Mesendoderm (in vitro differentiated cells): Measurements from ENCODE around the gene AKT2.

Experiments
- DNase-seq: peaks from one replicate; pipeline ENCODE4 v3.0.0; 2013
- H2AK5ac ChIP-seq: 2 replicates; pipeline ENCODE4 v1.6.1; 2013; ENCODE audit warnings: low read length, inconsistent platforms
- H2BK120ac ChIP-seq: 2 replicates; pipeline ENCODE4 v1.6.1; 2013; ENCODE audit warnings: low read depth, mild to moderate bottlenecking, low read length, moderate library complexity, mixed read lengths
- H2BK15ac ChIP-seq: replicated peaks from 2 replicates; pipeline ENCODE4 v1.6.1; 2013; ENCODE audit warnings: low read depth, mild to moderate bottlenecking, moderate library complexity
- H2BK5ac ChIP-seq: 2 replicates; pipeline ENCODE4 v1.6.1; 2013; ENCODE audit warnings: low read length, inconsistent platforms
- H3K18ac ChIP-seq: 2 replicates; pipeline ENCODE4 v1.6.1; 2013; ENCODE audit warnings: mild to moderate bottlenecking, low read length, mixed read lengths
- H3K23ac ChIP-seq: one replicate; pipeline ENCODE4 v1.6.1; 2013; ENCODE audit warnings: low read length
- H3K27ac ChIP-seq: 2 replicates; pipeline ENCODE4 v1.5.1; 2013; ENCODE audit warnings: low read depth, mild to moderate bottlenecking, inconsistent platforms, low read length, moderate library complexity
- H3K27me3 ChIP-seq: 2 replicates; pipeline ENCODE4 v1.6.1; 2013; ENCODE audit warnings: low read length, control low read depth, mild to moderate bottlenecking, inconsistent platforms; ENCODE audit not compliant: insufficient read depth, poor library complexity
- H3K36me3 ChIP-seq: 2 replicates; pipeline ENCODE4 v1.6.1; 2013; ENCODE audit warnings: low read length, inconsistent platforms; ENCODE audit not compliant: control insufficient read depth, insufficient read depth
- H3K4ac ChIP-seq: one replicate; pipeline ENCODE4 v1.6.1; 2013; ENCODE audit warnings: low read depth, mild to moderate bottlenecking, low read length, moderate library complexity
- H3K4me1 ChIP-seq: 2 replicates; pipeline ENCODE4 v1.6.1; 2013; ENCODE audit warnings: low read depth, low read length, inconsistent platforms; ENCODE audit not compliant: control insufficient read depth
- H3K4me2 ChIP-seq: 2 replicates; pipeline ENCODE4 v1.6.1; 2013; ENCODE audit warnings: low read length
- H3K4me3 ChIP-seq: 2 replicates; pipeline ENCODE4 v1.5.1; 2013; ENCODE audit warnings: mild to moderate bottlenecking, low read length
- H3K56ac ChIP-seq: one replicate; pipeline ENCODE4 v1.6.1; 2013; ENCODE audit warnings: low read length
- H3K79me1 ChIP-seq: 2 replicates; pipeline ENCODE4 v1.6.1; 2013; ENCODE audit warnings: low read length, inconsistent platforms
- H3K79me2 ChIP-seq: 2 replicates; pipeline ENCODE4 v1.6.1; 2013; ENCODE audit warnings: mild to moderate bottlenecking, low read length; ENCODE audit not compliant: control insufficient read depth, insufficient read depth
- H3K9ac ChIP-seq: 2 replicates; pipeline ENCODE4 v1.6.1; 2013; ENCODE audit warnings: low read length, inconsistent platforms
- H4K5ac ChIP-seq: one replicate; pipeline ENCODE4 v1.6.1; 2013; ENCODE audit warnings: low read length
- H4K8ac ChIP-seq: one replicate; pipeline ENCODE4 v1.6.1; 2013; ENCODE audit warnings: low read depth, mild to moderate bottlenecking, control low read depth, low read length, moderate library complexity
- WGBS: extraction: QIAGEN DNeasy Blood & Tissue Kit; methylation state at CpG from one replicate; pipeline ENCODE4 v1.1.7; 2013; ENCODE audit warnings: low lambda C conversion rate, missing lambda C conversion rate; ENCODE audit not compliant: insufficient coverage; ENCODE audit errors: extremely low coverage; 5-methylcytosine and 5-hydroxymethylcytosine counted together

AKT2 gene

DNA sequence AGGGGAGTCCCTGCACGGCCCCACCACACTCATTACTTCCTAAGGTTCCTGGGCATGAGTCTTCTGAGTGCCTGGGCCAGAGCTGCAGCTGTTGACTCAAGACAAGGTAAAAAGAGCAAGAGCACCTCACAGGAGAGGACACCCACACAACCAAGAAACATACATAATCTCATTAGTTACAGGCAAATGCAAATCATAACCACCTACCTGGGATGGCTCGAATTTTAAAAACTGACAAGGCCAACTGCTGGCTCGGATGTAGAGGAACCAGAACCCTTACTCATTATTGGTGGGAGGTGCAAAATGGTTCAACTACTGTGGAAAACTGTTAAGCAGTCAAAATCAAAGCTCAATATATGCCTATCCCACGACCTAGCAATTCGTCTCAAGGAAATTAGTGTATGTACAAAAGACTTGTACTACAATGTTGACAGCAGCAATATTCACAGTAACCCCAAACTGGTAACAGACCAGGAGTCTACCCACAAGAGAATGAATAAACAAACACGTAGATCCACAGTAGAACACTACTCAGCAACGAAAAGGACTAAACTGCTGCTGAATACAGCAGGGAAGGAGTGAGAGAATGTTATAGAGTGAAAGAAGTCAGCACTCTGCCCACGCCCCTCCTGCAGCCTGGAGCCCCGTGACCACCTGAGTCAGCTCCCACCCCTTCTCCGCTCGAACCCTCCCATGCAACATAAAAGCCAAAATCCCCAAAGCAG, 15.8 kb downstream of the AKT2 start:
- Histone ChIP-seq H3K36me3 (no peaks in the 10 kb centered on the region), H3K27me3 (no peaks in the 10 kb centered on the region), H3K9ac (no peak overlapping the region), H3K56ac (no peak overlapping the region), H3K23ac (no peak overlapping the region), H2AK5ac (no peak overlapping the region), H3K79me2 (peaks cover 26% of the 10 kb centered on the region), H4K5ac (no peak overlapping the region), H2BK5ac (no peak overlapping the region), H3K18ac (no peak overlapping the region), H4K8ac (no peak overlapping the region), H3K27ac (no peak overlapping the region), H3K4ac (no peak overlapping the region), H3K4me1 (no peaks in the 10 kb centered on the region), H2BK120ac (no peak overlapping the region), H3K79me1 (peaks cover 44% of the 10 kb centered on the region), H3K4me3 (no peak overlapping the region), H2BK15ac (no peak overlapping the region), H3K4me2 (no peak overlapping the region)
- no CpG with 5 or more reads among the region's 11 CpGs for WGBS
- DNase-seq: no peak

DNA sequence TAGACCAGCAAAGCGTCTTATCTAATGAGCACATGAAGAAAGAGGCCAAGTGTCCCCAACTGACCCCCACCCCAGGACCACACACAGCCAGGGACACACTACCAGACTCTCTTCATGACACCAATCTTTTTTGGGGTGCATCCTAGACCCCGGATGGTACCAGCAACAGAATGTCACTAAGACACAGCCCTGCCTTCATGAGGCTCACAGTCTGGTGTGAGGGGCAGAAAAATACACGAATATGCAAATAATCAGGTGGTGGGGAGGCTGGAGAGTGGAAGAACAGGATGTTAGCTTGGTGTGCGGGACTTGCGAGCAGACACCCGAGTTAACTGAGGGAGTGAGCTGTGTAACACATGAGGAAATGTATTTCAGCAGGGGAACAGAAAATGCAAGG, 17.5 kb downstream of the AKT2 start:
- peaks cover 35% of the 10 kb centered on the region for H3K79me1 ChIP-seq
- H3K18ac ChIP-seq: no peak overlapping the region
- H3K36me3 ChIP-seq: no peaks in the 10 kb centered on the region
- no CpG with 5 or more reads among the region's 6 CpGs for WGBS
- no peaks in the 10 kb centered on the region for H3K4me1 ChIP-seq
- no peak overlapping the region for H3K4me2 ChIP-seq
- no peak overlapping the region for H3K23ac ChIP-seq
- no peak overlapping the region for H3K9ac ChIP-seq
- no peak overlapping the region for H2BK120ac ChIP-seq
- H3K79me2 ChIP-seq: peaks cover 19% of the 10 kb centered on the region
- no peak overlapping the region for H3K4me3 ChIP-seq
- H2AK5ac ChIP-seq: no peak overlapping the region
- H4K8ac ChIP-seq: no peak overlapping the region
- H4K5ac ChIP-seq: no peak overlapping the region
- H3K56ac ChIP-seq: no peak overlapping the region
- no peak for DNase-seq
- no peak overlapping the region for H3K4ac ChIP-seq
- H3K27me3 ChIP-seq: no peaks in the 10 kb centered on the region
- H2BK5ac ChIP-seq: no peak overlapping the region
- no peak overlapping the region for H2BK15ac ChIP-seq
- H3K27ac ChIP-seq: no peak overlapping the region

DNA sequence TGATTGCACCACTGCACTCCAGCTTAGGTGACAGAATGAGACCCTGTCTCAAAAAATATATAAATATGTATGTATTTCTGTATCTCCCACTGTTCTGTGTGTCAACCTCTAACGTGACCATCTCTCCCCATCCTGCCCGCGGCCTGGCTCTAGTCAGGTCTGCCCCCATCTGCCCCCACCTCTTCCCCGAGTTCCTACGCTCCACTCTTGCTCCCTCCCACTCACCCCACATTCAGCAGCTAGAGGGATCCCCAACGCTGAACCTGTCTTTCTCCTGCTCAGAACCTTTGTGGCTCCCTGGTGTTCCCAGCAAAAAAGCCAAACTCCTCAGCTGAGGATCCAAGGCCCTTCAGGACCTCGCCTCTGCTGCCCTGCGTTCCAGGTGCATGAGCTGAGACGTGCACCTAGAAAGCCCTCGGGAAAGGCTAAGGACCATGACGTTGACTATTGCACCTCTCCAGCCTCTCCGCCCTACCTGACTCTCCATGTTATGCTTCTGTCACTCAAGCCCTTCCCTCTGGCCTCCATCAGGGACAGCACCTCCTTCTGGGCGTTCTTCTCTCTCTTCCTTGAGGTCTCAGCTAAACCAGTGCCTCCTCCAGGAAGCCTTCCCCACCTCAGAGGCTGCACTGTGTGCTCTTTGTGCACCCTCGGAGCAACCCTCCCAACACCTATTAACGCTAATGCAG, 18.1 kb downstream of the AKT2 start:
- Histone ChIP-seq H3K4me3 (no peak overlapping the region), H3K18ac (no peak overlapping the region), H3K23ac (no peak overlapping the region), H3K36me3 (no peaks in the 10 kb centered on the region), H3K27ac (no peak overlapping the region), H3K4ac (no peak overlapping the region), H2BK120ac (no peak overlapping the region), H3K9ac (no peak overlapping the region), H3K4me2 (no peak overlapping the region), H2AK5ac (no peak overlapping the region), H4K5ac (no peak overlapping the region), H3K56ac (no peak overlapping the region), H3K79me2 (peaks cover 14% of the 10 kb centered on the region), H2BK5ac (no peak overlapping the region), H3K79me1 (peaks cover 35% of the 10 kb centered on the region), H3K4me1 (no peaks in the 10 kb centered on the region), H4K8ac (no peak overlapping the region), H3K27me3 (no peaks in the 10 kb centered on the region), H2BK15ac (no peak overlapping the region)
- peak; percentile 30 for DNase-seq
- WGBS: no CpG with 5 or more reads among the region's 15 CpGs

DNA sequence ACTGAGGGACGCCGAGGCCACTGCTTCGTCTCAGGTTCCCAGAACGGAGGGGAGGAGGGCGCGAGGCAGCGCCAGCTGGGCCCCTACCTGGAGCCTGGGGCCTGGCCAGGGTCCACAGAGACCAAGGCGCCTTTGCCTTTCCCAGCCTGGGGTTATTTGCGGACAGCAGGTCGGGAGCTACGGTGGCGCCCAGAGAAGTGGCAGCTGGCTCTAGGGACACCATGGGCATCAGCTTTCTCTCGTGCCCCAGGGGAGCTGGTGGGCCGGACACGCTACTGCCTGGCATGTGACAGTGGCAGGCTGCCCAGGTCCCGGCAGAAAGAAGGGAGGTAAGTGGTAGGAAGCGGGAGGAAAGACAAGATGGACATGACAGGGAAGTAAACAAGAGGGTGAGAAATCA, 19.0 kb downstream of the AKT2 start:
- peaks cover 9% of the 10 kb centered on the region for H3K79me2 ChIP-seq
- no peak overlapping the region for H4K8ac ChIP-seq
- no peak overlapping the region for H2BK5ac ChIP-seq
- no peaks in the 10 kb centered on the region for H3K4me1 ChIP-seq
- no CpG with 5 or more reads among the region's 17 CpGs for WGBS
- H4K5ac ChIP-seq: no peak overlapping the region
- peaks cover 31% of the 10 kb centered on the region for H3K79me1 ChIP-seq
- no peak overlapping the region for H3K27ac ChIP-seq
- H3K4me2 ChIP-seq: no peak overlapping the region
- no peak overlapping the region for H2BK15ac ChIP-seq
- H3K56ac ChIP-seq: no peak overlapping the region
- DNase-seq: no peak
- H2AK5ac ChIP-seq: no peak overlapping the region
- no peak overlapping the region for H2BK120ac ChIP-seq
- H3K4me3 ChIP-seq: no peak overlapping the region
- no peak overlapping the region for H3K4ac ChIP-seq
- H3K23ac ChIP-seq: no peak overlapping the region
- H3K27me3 ChIP-seq: no peaks in the 10 kb centered on the region
- H3K36me3 ChIP-seq: no peaks in the 10 kb centered on the region
- H3K18ac ChIP-seq: no peak overlapping the region
- H3K9ac ChIP-seq: no peak overlapping the region

DNA sequence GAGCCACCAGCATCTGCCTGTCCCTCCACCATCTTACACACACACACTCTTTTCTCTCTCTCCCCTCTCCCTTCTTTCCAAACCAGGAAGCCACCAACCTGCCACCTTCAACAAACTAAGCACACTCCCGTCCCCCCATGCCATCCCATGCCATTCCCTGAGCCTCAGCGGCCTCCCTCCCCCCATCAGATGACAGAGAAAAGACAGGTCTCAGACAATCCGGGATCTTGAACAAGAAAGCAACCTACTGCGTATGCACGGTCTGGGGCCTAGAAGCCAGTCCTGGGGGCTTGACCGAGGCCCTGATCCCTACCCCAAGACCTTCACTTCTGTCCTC, 19.4 kb downstream of the AKT2 start:
- Histone ChIP-seq H3K79me1 (peaks cover 31% of the 10 kb centered on the region), H2BK120ac (no peak overlapping the region), H3K4me3 (no peak overlapping the region), H4K8ac (no peak overlapping the region), H3K27me3 (no peaks in the 10 kb centered on the region), H2BK5ac (no peak overlapping the region), H3K4ac (no peak overlapping the region), H3K18ac (no peak overlapping the region), H3K4me2 (no peak overlapping the region), H3K36me3 (no peaks in the 10 kb centered on the region), H3K9ac (no peak overlapping the region), H3K27ac (no peak overlapping the region), H3K79me2 (peaks cover 9% of the 10 kb centered on the region), H2BK15ac (no peak overlapping the region), H3K23ac (no peak overlapping the region), H4K5ac (no peak overlapping the region), H3K4me1 (no peaks in the 10 kb centered on the region), H3K56ac (no peak overlapping the region), H2AK5ac (no peak overlapping the region)
- no CpG with 5 or more reads among the region's 6 CpGs for WGBS
- DNase-seq: no peak
